Measurements from ENCODE around the gene TRPC4AP. TPM values are rescaled to one million over a fixed set of nuclear protein-coding genes. Genes with fewer than 3 reads are reported as not detected.

The TRPC4AP gene
- total RNA-seq, 2 donors from 2014 or later: 84.2 to 103 TPM

DNA sequence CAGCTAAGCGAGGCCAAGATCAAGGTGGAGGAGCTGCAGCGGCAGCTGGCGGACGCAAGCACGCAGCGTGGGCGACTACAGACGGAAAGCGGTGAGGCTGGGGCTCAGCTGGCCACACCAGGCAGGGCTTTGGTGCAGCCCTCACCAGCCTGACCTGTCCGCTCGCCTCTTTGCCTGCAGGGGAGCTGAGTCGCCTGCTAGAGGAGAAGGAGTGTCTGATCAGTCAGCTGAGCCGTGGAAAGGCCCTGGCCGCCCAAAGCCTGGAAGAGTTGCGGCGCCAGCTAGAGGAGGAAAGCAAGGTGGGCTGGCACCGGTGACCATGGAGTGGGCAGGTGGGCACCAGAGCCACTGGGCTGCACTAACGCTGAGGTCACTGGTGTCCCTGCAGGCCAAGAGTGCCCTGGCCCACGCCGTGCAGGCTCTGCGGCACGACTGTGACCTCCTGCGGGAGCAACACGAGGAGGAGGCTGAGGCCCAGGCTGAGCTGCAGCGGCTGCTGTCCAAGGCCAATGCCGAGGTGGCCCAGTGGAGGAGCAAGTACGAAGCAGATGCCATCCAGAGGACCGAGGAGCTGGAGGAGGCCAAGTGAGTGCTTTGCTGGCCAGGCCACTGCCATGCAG, 94.2 kb downstream of the TRPC4AP start:
- H3K9ac ChIP-seq (ENCODE audit: extremely low read depth, low read length, poor library complexity, severe bottlenecking): no peak overlapping the region
- H3K4me1 ChIP-seq (ENCODE audit: control insufficient read depth, insufficient read depth, low read length): no peaks in the 10 kb centered on the region
- H3K4me3 Mint-ChIP-seq: no peak overlapping the region
- H3K27me3 Mint-ChIP-seq (ENCODE audit: insufficient read depth): no peaks in the 10 kb centered on the region
- no peaks in the 10 kb centered on the region for H3K9me3 Mint-ChIP-seq
- H3K9me3 ChIP-seq (ENCODE audit: control insufficient read depth, low read length): no peaks in the 10 kb centered on the region
- no peak overlapping the region for H3K4me3 ChIP-seq (ENCODE audit: low read length)
- whole genome bisulfite sequencing, 2 experiments (ENCODE audit: insufficient coverage in 1 of 2, insufficient read length in 1 of 2): 93% methylated on average over 27 to 28 of the region's 28 CpGs
- no peak overlapping the region for H3K27ac ChIP-seq (ENCODE audit: low read depth, low read length)
- peaks cover 37% of the 10 kb centered on the region for H3K36me3 ChIP-seq (ENCODE audit: control insufficient read depth, insufficient read depth, low read length)
- H3K27ac Mint-ChIP-seq: peak overlapping the region; percentile 56
- peak; percentile 62 for TF ChIP-seq CTCF (conservative IDR thresholded peaks at IDR 0.05)
- peaks cover 5% of the 10 kb centered on the region for H3K4me1 Mint-ChIP-seq
- no peaks in the 10 kb centered on the region for H3K27me3 ChIP-seq (ENCODE audit: control insufficient read depth, insufficient read depth, low read length, poor library complexity, severe bottlenecking)
- peak; percentile 82 for DNase-seq
- H3K36me3 Mint-ChIP-seq (ENCODE audit: low read depth): peaks cover 66% of the 10 kb centered on the region

DNA sequence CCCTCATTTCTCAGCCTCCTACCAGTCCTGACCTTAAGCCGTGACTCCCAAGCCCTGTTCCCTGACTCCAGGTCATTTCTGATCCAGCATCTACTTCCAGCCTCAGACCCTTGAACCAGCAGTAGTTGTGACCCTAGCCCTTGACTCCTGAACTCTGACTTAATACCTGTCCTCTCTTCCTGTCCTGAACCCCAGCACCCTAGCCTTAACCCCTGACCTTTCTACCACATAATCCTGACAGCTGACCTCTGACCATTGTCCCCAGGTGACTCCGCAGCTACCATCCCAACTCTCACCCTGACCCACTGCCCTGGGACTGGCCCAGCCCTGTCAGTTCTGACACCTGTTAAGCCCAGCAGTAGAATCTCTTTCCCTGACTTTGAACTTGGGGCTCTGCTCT, 94.8 kb downstream of the TRPC4AP start:
- H3K9ac ChIP-seq (ENCODE audit: extremely low read depth, low read length, poor library complexity, severe bottlenecking): no peak overlapping the region
- Mint-ChIP-seq H3K4me3 (no peak overlapping the region), H3K27ac (peak overlapping the region; percentile 45), H3K4me1 (peaks cover 5% of the 10 kb centered on the region), H3K9me3 (no peaks in the 10 kb centered on the region), H3K27me3 (ENCODE audit: insufficient read depth) (no peaks in the 10 kb centered on the region), H3K36me3 (ENCODE audit: low read depth) (peaks cover 66% of the 10 kb centered on the region)
- no peaks in the 10 kb centered on the region for H3K27me3 ChIP-seq (ENCODE audit: control insufficient read depth, insufficient read depth, low read length, poor library complexity, severe bottlenecking)
- H3K36me3 ChIP-seq (ENCODE audit: control insufficient read depth, insufficient read depth, low read length): peaks cover 30% of the 10 kb centered on the region
- no peak for DNase-seq
- no peak overlapping the region for H3K4me3 ChIP-seq (ENCODE audit: low read length)
- WGBS, 2 experiments (ENCODE audit: insufficient coverage in 1 of 2, insufficient read length in 1 of 2): 88 to 94% methylated on average over 1 to 2 of the region's 2 CpGs
- no peak for TF ChIP-seq CTCF (conservative IDR thresholded peaks at IDR 0.05)
- no peaks in the 10 kb centered on the region for H3K9me3 ChIP-seq (ENCODE audit: control insufficient read depth, low read length)
- no peaks in the 10 kb centered on the region for H3K4me1 ChIP-seq (ENCODE audit: control insufficient read depth, insufficient read depth, low read length)
- no peak overlapping the region for H3K27ac ChIP-seq (ENCODE audit: low read depth, low read length)

GRCh38 chr20:34997131-34997561, 95.5 kb downstream of the TRPC4AP start:
- WGBS, 2 experiments (ENCODE audit: insufficient coverage in 1 of 2, insufficient read length in 1 of 2): 94% methylated on average over 16 to 39 of the region's 39 CpGs
- H3K36me3 Mint-ChIP-seq (ENCODE audit: low read depth): peaks cover 64% of the 10 kb centered on the region
- no peak overlapping the region for H3K27ac ChIP-seq (ENCODE audit: low read depth, low read length)

More at GRCh38 chr20:34997131-34997561, 95.5 kb downstream of the TRPC4AP start:
- no peaks in the 10 kb centered on the region for H3K27me3 Mint-ChIP-seq (ENCODE audit: insufficient read depth)
- no peaks in the 10 kb centered on the region for H3K9me3 Mint-ChIP-seq
- no peak overlapping the region for H3K4me3 ChIP-seq (ENCODE audit: low read length)
- H3K4me1 ChIP-seq (ENCODE audit: control insufficient read depth, insufficient read depth, low read length): no peaks in the 10 kb centered on the region
- H3K4me1 Mint-ChIP-seq: peaks cover 5% of the 10 kb centered on the region
- peak; percentile 63 for DNase-seq
- no peaks in the 10 kb centered on the region for H3K27me3 ChIP-seq (ENCODE audit: control insufficient read depth, insufficient read depth, low read length, poor library complexity, severe bottlenecking)
- no peak overlapping the region for H3K9ac ChIP-seq (ENCODE audit: extremely low read depth, low read length, poor library complexity, severe bottlenecking)
- H3K27ac Mint-ChIP-seq: no peak overlapping the region
- no peaks in the 10 kb centered on the region for H3K9me3 ChIP-seq (ENCODE audit: control insufficient read depth, low read length)
- H3K4me3 Mint-ChIP-seq: no peak overlapping the region
- peaks cover 24% of the 10 kb centered on the region for H3K36me3 ChIP-seq (ENCODE audit: control insufficient read depth, insufficient read depth, low read length)
- no peak for TF ChIP-seq CTCF (conservative IDR thresholded peaks at IDR 0.05)
